Measurements from ENCODE around the gene RBM14.

- TF ChIP-seq, protein P1, sequence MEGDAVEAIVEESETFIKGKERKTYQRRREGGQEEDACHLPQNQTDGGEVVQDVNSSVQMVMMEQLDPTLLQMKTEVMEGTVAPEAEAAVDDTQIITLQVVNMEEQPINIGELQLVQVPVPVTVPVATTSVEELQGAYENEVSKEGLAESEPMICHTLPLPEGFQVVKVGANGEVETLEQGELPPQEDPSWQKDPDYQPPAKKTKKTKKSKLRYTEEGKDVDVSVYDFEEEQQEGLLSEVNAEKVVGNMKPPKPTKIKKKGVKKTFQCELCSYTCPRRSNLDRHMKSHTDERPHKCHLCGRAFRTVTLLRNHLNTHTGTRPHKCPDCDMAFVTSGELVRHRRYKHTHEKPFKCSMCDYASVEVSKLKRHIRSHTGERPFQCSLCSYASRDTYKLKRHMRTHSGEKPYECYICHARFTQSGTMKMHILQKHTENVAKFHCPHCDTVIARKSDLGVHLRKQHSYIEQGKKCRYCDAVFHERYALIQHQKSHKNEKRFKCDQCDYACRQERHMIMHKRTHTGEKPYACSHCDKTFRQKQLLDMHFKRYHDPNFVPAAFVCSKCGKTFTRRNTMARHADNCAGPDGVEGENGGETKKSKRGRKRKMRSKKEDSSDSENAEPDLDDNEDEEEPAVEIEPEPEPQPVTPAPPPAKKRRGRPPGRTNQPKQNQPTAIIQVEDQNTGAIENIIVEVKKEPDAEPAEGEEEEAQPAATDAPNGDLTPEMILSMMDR (IDR thresholded peaks at IDR 0.05) = no peak
- TF ChIP-seq POLR2AphosphoS5 (IDR thresholded peaks at IDR 0.05; ENCODE audit: insufficient read depth in 1 of 2, low read depth in 1 of 2) (no peak), POLR2A (IDR thresholded peaks at IDR 0.05) (no peak)
These were observed 33.5 kb downstream of the RBM14 start for GRCh38 chr11:66649903-66650302.
